Measurements from ENCODE around the gene AKR1C2.
"Not testable (repeated sequence)": the region's sequence is repeated elsewhere in the genome, so short reads cannot be mapped to it uniquely, and the experiment has no call there.

The AKR1C2 gene

DNA sequence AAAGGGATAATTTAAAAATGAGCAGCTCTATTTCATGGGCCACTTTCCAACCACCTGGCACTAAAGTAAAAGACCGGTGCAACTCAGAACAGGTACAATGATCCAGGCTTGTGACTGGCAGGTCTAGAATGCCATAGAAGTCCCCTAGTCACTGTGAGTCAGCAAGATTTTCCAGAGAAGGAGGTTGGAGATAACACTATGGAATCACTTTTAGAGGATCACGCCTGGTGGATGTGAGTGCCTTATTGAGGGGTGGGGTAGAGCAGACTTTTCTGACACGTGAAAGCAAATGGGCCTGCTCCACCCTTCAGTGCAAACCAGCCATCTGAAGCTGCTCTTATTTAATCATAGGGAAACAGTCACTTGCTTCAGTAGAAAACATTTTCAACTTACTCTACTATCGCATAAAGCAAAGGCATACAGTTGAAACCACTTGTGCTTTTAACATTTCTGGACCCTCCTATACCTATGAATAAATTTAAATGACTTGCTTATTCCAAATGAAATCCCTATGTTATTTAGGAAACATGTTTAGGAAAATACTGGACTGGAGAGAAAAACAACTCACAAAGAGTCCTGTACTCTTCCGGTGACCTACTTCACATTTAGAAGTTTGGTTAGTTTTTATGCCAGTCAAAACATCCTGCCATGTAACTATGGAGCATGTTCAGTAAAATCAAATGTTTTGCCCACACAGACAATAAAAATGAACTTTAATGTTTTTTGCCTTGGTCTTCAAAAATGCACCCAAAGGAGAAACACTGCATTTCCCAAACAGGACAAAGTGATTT is 61.9 kb downstream of the AKR1C2 start:
- H3K4me3 ChIP-seq (ENCODE audit: low read length), result no peak overlapping the region
- H3K27me3 ChIP-seq (ENCODE audit: control insufficient read depth, insufficient read depth, low read length), result no peaks in the 10 kb centered on the region
- no CpG with 5 or more reads among the region's 5 CpGs for WGBS (ENCODE audit: insufficient coverage, insufficient read length)
- peaks cover 5% of the 10 kb centered on the region; the same call in 1 of the 2 replicates for H3K4me1 ChIP-seq (ENCODE audit: control insufficient read depth, insufficient read depth, low read length)
- H3K36me3 ChIP-seq (ENCODE audit: control insufficient read depth, insufficient read depth, low read length), result no peaks in the 10 kb centered on the region
- no peak overlapping the region for H3K27ac ChIP-seq (ENCODE audit: low read length)
- H3K9me3 ChIP-seq (ENCODE audit: control insufficient read depth, insufficient read depth, low read length), result no peaks in the 10 kb centered on the region
- no peak for DNase-seq (ENCODE audit: low read depth, low spot score)

DNA sequence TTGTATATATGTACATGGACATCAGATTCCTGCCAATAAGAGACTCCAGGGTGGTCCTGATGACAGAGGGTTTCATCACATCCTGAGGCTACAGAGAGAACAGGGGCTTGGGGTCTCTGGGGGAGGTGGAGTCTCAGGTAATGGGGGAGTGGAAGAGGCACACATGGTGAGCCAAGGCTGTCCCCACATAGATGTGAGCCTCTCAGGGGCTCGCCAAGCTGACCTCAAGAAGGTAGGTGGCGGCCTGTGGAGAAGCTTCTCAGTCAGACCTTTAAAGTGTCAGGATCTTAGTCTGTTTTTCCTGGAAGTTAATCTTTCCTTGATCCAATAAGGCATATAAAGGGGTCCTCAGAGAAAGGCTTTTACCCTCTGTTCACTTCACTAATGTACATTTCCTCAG is 62.7 kb downstream of the AKR1C2 start:
- not testable (repeated sequence) for H3K27me3 ChIP-seq (ENCODE audit: control insufficient read depth, insufficient read depth, low read length); H3K36me3 ChIP-seq (ENCODE audit: control insufficient read depth, insufficient read depth, low read length); H3K27ac ChIP-seq (ENCODE audit: low read length); H3K4me1 ChIP-seq (ENCODE audit: control insufficient read depth, insufficient read depth, low read length); DNase-seq (ENCODE audit: low read depth, low spot score); H3K4me3 ChIP-seq (ENCODE audit: low read length); H3K9me3 ChIP-seq (ENCODE audit: control insufficient read depth, insufficient read depth, low read length)
- WGBS (ENCODE audit: insufficient coverage, insufficient read length), result no CpG with 5 or more reads among the region's 2 CpGs

DNA sequence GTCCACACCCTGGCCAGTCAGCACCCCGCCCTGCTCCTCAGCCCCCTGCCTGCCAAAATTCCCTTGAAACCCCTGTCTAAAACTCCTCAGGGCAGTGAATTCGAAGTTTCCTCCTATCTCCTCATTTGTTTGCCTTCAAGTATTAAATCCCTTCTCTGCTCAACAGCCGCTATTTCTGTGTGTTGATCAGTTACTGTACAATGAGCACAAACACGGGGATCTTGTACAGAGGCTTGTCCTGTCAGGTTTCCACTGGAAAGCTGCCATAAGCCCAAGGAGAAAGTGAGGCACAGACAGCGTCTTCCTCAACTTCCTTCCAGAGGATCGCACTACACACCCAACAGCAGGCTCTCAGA is 63.6 kb downstream of the AKR1C2 start:
- not testable (repeated sequence) for H3K4me3 ChIP-seq (ENCODE audit: low read length); H3K9me3 ChIP-seq (ENCODE audit: control insufficient read depth, insufficient read depth, low read length); H3K27ac ChIP-seq (ENCODE audit: low read length); DNase-seq (ENCODE audit: low read depth, low spot score); H3K36me3 ChIP-seq (ENCODE audit: control insufficient read depth, insufficient read depth, low read length); H3K4me1 ChIP-seq (ENCODE audit: control insufficient read depth, insufficient read depth, low read length); H3K27me3 ChIP-seq (ENCODE audit: control insufficient read depth, insufficient read depth, low read length)
- no CpG with 5 or more reads among the region's 6 CpGs for WGBS (ENCODE audit: insufficient coverage, insufficient read length)

DNA sequence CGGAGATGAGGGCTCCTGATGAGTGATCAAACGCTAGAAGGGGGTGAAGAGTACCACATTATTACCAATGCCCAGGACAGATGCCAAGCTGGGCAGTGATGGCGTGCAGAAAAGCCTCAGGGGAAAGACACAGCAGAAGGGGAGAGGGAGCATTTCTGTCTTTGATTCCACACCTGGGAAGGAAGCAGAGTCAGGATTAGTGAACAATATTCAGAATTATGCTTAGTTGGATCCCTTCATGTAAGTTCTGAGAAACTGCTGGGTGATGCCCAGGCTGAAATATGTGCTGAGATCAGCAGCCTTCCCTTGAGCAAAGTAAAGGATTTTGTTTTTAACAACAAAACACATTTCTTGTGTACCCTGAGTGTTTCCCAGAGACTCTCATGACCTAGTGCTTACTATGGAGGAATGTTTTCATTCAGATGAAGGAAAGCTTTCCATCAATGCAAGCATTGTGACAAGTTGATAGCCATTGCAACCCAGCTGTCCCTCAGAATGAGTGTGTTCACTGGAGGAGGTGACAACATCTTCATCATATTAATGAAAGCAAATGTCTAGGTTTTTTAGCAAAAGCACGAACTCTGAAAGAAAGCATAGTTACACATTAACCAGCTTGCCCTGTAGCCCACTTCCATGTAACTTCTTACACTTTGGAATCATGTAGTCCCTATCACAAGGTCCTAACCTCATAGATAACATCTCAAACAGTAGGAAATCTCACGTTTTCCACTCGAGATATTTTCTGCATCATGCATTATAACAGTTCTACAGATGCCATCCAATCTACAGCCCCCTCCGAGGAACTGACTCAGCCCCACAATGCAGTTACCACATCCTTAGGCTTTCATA is 64.2 kb downstream of the AKR1C2 start:
- no peak for DNase-seq (ENCODE audit: low read depth, low spot score)
- H3K4me3 ChIP-seq (ENCODE audit: low read length), result no peak overlapping the region
- no peaks in the 10 kb centered on the region for H3K9me3 ChIP-seq (ENCODE audit: control insufficient read depth, insufficient read depth, low read length)
- H3K27me3 ChIP-seq (ENCODE audit: control insufficient read depth, insufficient read depth, low read length), result no peaks in the 10 kb centered on the region
- WGBS (ENCODE audit: insufficient coverage, insufficient read length), result no CpG with 5 or more reads among the region's 7 CpGs
- no peaks in the 10 kb centered on the region for H3K36me3 ChIP-seq (ENCODE audit: control insufficient read depth, insufficient read depth, low read length)
- no peak overlapping the region for H3K27ac ChIP-seq (ENCODE audit: low read length)
- peaks cover 1% of the 10 kb centered on the region; the same call in 1 of the 2 replicates for H3K4me1 ChIP-seq (ENCODE audit: control insufficient read depth, insufficient read depth, low read length)
